Activated T-helper 2 cell treated with anti-CD3 and anti-CD28 coated beads, Interferon-gamma antibody, Interleukin-2, Interleukin-4, amounts not matched to agents 10 μg/mL and 5 μg/mL and 100 μg/mL, durations not matched to agents 14 hours and 24 hours and 36 hours (primary cell): ENCODE measurements around the gene CELA3A. TPM values are rescaled to one million over a fixed set of nuclear protein-coding genes. Genes with fewer than 3 reads are reported as not detected.
"Not testable (repeated sequence)": the region's sequence is repeated elsewhere in the genome, so short reads cannot be mapped to it uniquely, and the experiment has no call there.

Source experiments
- DNase-seq: peaks from one replicate; pipeline ENCODE4 v3.0.0; 2021; ENCODE audit warnings: low spot score
- H3K27ac Mint-ChIP-seq: one replicate; pipeline ENCODE4 v1.8.0; 2021; ENCODE audit warnings: mixed read lengths
- H3K27me3 Mint-ChIP-seq: one replicate; pipeline ENCODE4 v1.8.0; 2021; ENCODE audit warnings: low read depth, mixed read lengths
- H3K36me3 Mint-ChIP-seq: one replicate; pipeline ENCODE4 v1.8.0; 2021; ENCODE audit warnings: low read depth, mixed read lengths
- H3K4me1 Mint-ChIP-seq: one replicate; pipeline ENCODE4 v1.8.0; 2021; ENCODE audit warnings: low read depth, mixed read lengths
- H3K4me3 Mint-ChIP-seq: one replicate; pipeline ENCODE4 v1.8.0; 2021; ENCODE audit warnings: low read depth, mild to moderate bottlenecking, moderate library complexity, mixed read lengths
- H3K9me3 Mint-ChIP-seq: one replicate; pipeline ENCODE4 v1.8.0; 2021; ENCODE audit warnings: mixed read lengths
- intact Hi-C: fragments of 100-400 bp; cut with micrococcal nuclease; formaldehyde crosslinking; loops from one replicate; pipeline ENCODE4 v1.15.1; 2023
- total RNA-seq: library from RNA; stranded (reverse); gene quantifications from 2 replicates; pipeline ENCODE4 v1.2.3, GENCODE V29; 2022

CELA3A gene
- total RNA-seq, 1 donor from 2014 or later = not detected

- intact Hi-C loops, H3K4me3 Mint-ChIP-seq, H3K27ac Mint-ChIP-seq, H3K9me3 Mint-ChIP-seq, DNase-seq, H3K36me3 Mint-ChIP-seq, H3K27me3 Mint-ChIP-seq, H3K4me1 Mint-ChIP-seq: not testable (repeated sequence)
These were observed 30.9 kb upstream of the CELA3A start for GRCh38 chr1:21970523-21970922.

- H3K36me3 Mint-ChIP-seq, H3K4me3 Mint-ChIP-seq, H3K27me3 Mint-ChIP-seq, H3K27ac Mint-ChIP-seq, H3K9me3 Mint-ChIP-seq, H3K4me1 Mint-ChIP-seq, intact Hi-C loops, DNase-seq: not testable (repeated sequence)
These were observed 28.4 kb upstream of the CELA3A start for GRCh38 chr1:21972973-21973441.

- H3K9me3 Mint-ChIP-seq, DNase-seq, H3K4me1 Mint-ChIP-seq, intact Hi-C loops, H3K27ac Mint-ChIP-seq, H3K36me3 Mint-ChIP-seq, H3K4me3 Mint-ChIP-seq, H3K27me3 Mint-ChIP-seq: not testable (repeated sequence)
These were observed 27.5 kb upstream of the CELA3A start for GRCh38 chr1:21973948-21974347.

- H3K9me3 Mint-ChIP-seq, H3K4me1 Mint-ChIP-seq, H3K4me3 Mint-ChIP-seq, DNase-seq, H3K27ac Mint-ChIP-seq, intact Hi-C loops, H3K36me3 Mint-ChIP-seq, H3K27me3 Mint-ChIP-seq: not testable (repeated sequence)
These were observed 26.8 kb upstream of the CELA3A start for GRCh38 chr1:21974699-21975098.

- H3K4me3 Mint-ChIP-seq, intact Hi-C loops, H3K27me3 Mint-ChIP-seq, H3K36me3 Mint-ChIP-seq, H3K27ac Mint-ChIP-seq, DNase-seq, H3K9me3 Mint-ChIP-seq, H3K4me1 Mint-ChIP-seq: not testable (repeated sequence)
These were observed 26.2 kb upstream of the CELA3A start for GRCh38 chr1:21975296-21975695.

- H3K27me3 Mint-ChIP-seq, H3K9me3 Mint-ChIP-seq, H3K4me1 Mint-ChIP-seq, DNase-seq, H3K4me3 Mint-ChIP-seq, intact Hi-C loops, H3K27ac Mint-ChIP-seq, H3K36me3 Mint-ChIP-seq: not testable (repeated sequence)
These were observed 24.7 kb upstream of the CELA3A start, which contains the start of gene CELA3B for GRCh38 chr1:21976703-21977239. TSS of gene CELA3B (plus strand) at chr1:21977022. CDS start at chr1:21977040, 18 bp downstream.

GRCh38 chr1:21978209-21978608 is 23.2 kb upstream of the CELA3A start:
- H3K9me3 Mint-ChIP-seq, DNase-seq, H3K4me1 Mint-ChIP-seq, H3K27ac Mint-ChIP-seq, H3K27me3 Mint-ChIP-seq, H3K36me3 Mint-ChIP-seq, intact Hi-C loops, H3K4me3 Mint-ChIP-seq: not testable (repeated sequence)

- H3K36me3 Mint-ChIP-seq, DNase-seq, H3K27me3 Mint-ChIP-seq, intact Hi-C loops, H3K9me3 Mint-ChIP-seq, H3K4me1 Mint-ChIP-seq, H3K4me3 Mint-ChIP-seq, H3K27ac Mint-ChIP-seq: not testable (repeated sequence)
These were observed 20.8 kb upstream of the CELA3A start for GRCh38 chr1:21980515-21981220.

- DNase-seq, H3K9me3 Mint-ChIP-seq, H3K27ac Mint-ChIP-seq, H3K4me3 Mint-ChIP-seq, intact Hi-C loops, H3K27me3 Mint-ChIP-seq, H3K36me3 Mint-ChIP-seq, H3K4me1 Mint-ChIP-seq: not testable (repeated sequence)
These were observed 20.2 kb upstream of the CELA3A start for GRCh38 chr1:21981253-21981652.

- H3K4me1 Mint-ChIP-seq, DNase-seq, H3K9me3 Mint-ChIP-seq, H3K27me3 Mint-ChIP-seq, H3K27ac Mint-ChIP-seq, intact Hi-C loops, H3K4me3 Mint-ChIP-seq, H3K36me3 Mint-ChIP-seq: not testable (repeated sequence)
These were observed 19.3 kb upstream of the CELA3A start for GRCh38 chr1:21982122-21982521.

GRCh38 chr1:21983539-21983938 is 17.9 kb upstream of the CELA3A start:
- H3K27me3 Mint-ChIP-seq, H3K4me1 Mint-ChIP-seq, intact Hi-C loops, DNase-seq, H3K9me3 Mint-ChIP-seq, H3K27ac Mint-ChIP-seq, H3K4me3 Mint-ChIP-seq, H3K36me3 Mint-ChIP-seq: not testable (repeated sequence)

GRCh38 chr1:21985893-21986292 is 15.6 kb upstream of the CELA3A start:
- not testable (repeated sequence) for H3K4me1 Mint-ChIP-seq, H3K27ac Mint-ChIP-seq, H3K4me3 Mint-ChIP-seq, H3K9me3 Mint-ChIP-seq, H3K36me3 Mint-ChIP-seq, DNase-seq, H3K27me3 Mint-ChIP-seq
- intact Hi-C loops = loop anchor here (2.0 kb wide), 1 partner anchor 23 kb away; no protein-coding TSS in a partner anchor

- H3K4me3 Mint-ChIP-seq, intact Hi-C loops, H3K27ac Mint-ChIP-seq, H3K27me3 Mint-ChIP-seq, H3K36me3 Mint-ChIP-seq, DNase-seq, H3K9me3 Mint-ChIP-seq, H3K4me1 Mint-ChIP-seq: not testable (repeated sequence)
These were observed 15.1 kb upstream of the CELA3A start for GRCh38 chr1:21986386-21986785.
